Immature natural killer cell (primary cell): ENCODE data around the gene IRF9. TPM values are rescaled to one million over a fixed set of nuclear protein-coding genes. Genes with fewer than 3 reads are reported as not detected.

Source experiments
- DNase-seq, 3 donors: peaks; one replicate each; pipeline ENCODE4 v3.0.0; 2022; ENCODE audit warnings: mixed read lengths in 1 of 3
- H3K27ac Mint-ChIP-seq, 6 donors: one replicate each; pipeline ENCODE4 v1.8.0; 2020; ENCODE audit warnings: mixed read lengths in 6 of 6, mild to moderate bottlenecking in 5 of 6, inconsistent platforms in 4 of 6, moderate library complexity in 3 of 6
- H3K27me3 Mint-ChIP-seq, 3 donors: one replicate each; pipeline ENCODE4 v1.8.0; 2020 to 2021; ENCODE audit warnings: low read depth in 3 of 3, mild to moderate bottlenecking in 3 of 3, mixed read lengths in 3 of 3, moderate library complexity in 3 of 3, inconsistent platforms in 1 of 3
- H3K36me3 Mint-ChIP-seq, 3 donors: one replicate each; pipeline ENCODE4 v1.8.0; 2020; ENCODE audit warnings: mixed read lengths in 3 of 3, inconsistent platforms in 2 of 3, mild to moderate bottlenecking in 2 of 3
- H3K4me1 Mint-ChIP-seq, 2 donors: one replicate each; pipeline ENCODE4 v1.8.0; 2020; ENCODE audit warnings: inconsistent platforms in 2 of 2, mild to moderate bottlenecking in 2 of 2, mixed read lengths in 2 of 2, moderate library complexity in 1 of 2
- H3K4me3 Mint-ChIP-seq, 5 donors: one replicate each; pipeline ENCODE4 v1.8.0; 2020; ENCODE audit warnings: mild to moderate bottlenecking in 5 of 5, mixed read lengths in 5 of 5, inconsistent platforms in 3 of 5, moderate library complexity in 3 of 5
- H3K9me3 Mint-ChIP-seq, 6 donors: one replicate each; pipeline ENCODE4 v1.8.0; 2020; ENCODE audit warnings: mild to moderate bottlenecking in 6 of 6, mixed read lengths in 6 of 6, inconsistent platforms in 4 of 6, moderate library complexity in 3 of 6
- polyA plus RNA-seq, 3 donors: library from polyadenylated mRNA; unstranded; fragments of 300-500 nt; fragmentation: Illumina TruSeq; gene quantifications; one replicate each; pipeline ENCODE4 v1.2.3, GENCODE V29; 2021

The IRF9 gene
- polyA plus RNA-seq, 3 donors from 2014 or later: 48.8 to 123 (median 102) TPM

DNA sequence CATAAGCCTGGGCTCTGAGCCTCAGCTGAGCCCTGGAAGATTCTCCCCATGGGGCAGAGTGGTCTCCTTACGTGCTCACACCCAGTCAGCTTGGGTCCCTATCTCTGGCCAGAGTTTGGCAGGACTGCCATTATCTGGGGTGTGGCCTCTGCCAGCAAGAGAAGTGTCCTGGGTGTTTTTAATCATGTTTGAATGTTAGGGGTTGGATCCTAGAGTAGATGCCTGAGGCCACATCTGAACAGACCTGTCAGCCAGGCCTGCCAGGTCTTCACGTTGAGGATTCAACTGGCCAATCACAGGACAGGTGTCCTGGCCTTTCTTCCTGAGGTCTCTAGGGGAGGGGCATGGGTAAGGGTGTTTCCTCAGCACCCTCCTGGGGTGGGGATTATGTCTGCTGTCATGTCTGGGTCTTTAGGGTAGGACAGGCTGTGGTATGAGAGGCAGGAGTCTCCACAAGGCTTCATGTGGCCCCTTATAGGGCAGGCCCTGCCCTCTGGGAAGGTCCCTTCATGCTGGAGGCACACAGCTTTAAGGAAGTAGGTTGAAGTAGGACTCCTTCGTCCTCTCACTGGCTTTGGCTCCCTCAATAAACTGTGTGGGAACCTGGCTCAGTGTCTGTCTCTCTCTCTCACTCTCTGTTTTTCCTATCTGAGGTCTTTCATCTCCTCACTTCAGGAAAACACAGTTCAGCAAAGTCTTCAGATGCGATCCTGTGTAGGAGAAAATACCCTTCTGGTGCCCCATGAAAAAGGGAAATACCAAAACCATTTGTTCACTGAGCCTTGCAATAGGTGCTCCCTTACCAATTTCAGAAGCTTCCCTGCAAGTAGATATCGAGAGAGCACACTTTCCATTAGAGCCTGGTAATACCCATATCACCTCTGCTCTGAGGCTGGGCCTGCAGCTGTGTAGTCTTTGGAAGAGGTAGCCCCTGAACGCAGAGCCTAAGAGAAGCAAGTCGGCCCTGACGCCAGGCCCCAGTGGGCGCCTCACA is 37.3 kb upstream of the IRF9 start:
- Mint-ChIP-seq H3K4me3 (no peak overlapping the region), H3K36me3 (peaks cover 13 to 48% (median 20%) of the 10 kb centered on the region in 3 donors)
- no peak for DNase-seq

GRCh38 chr14:24126939-24127338 is 34.1 kb upstream of the IRF9 start:
- Mint-ChIP-seq H3K27me3 (peaks cover 0 to 3% (median 0%) of the 10 kb centered on the region in 3 donors), H3K9me3 (no peaks in the 10 kb centered on the region), H3K27ac (peak overlapping the region in 2 of 6 donors; percentile 19 to 24), H3K4me3 (no peak overlapping the region), H3K4me1 (no peaks in the 10 kb centered on the region), H3K36me3 (peaks cover 0 to 25% (median 6%) of the 10 kb centered on the region in 3 donors)
- DNase-seq: no peak

More for the DNA sequence above, 37.3 kb upstream of the IRF9 start:
- peaks cover 0 to 1% (median 0%) of the 10 kb centered on the region in 3 donors for H3K27me3 Mint-ChIP-seq
- H3K9me3 Mint-ChIP-seq: no peaks in the 10 kb centered on the region
- H3K4me1 Mint-ChIP-seq: peaks cover 0 to 1% of the 10 kb centered on the region in 2 donors
- peak overlapping the region in 4 of 6 donors; percentile 7 to 73 (median 26) for H3K27ac Mint-ChIP-seq

- no peak for DNase-seq
- H3K4me3 Mint-ChIP-seq: no peak overlapping the region
- H3K4me1 Mint-ChIP-seq: no peaks in the 10 kb centered on the region
- H3K27me3 Mint-ChIP-seq: peaks cover 0 to 2% (median 0%) of the 10 kb centered on the region in 3 donors
- H3K9me3 Mint-ChIP-seq: no peaks in the 10 kb centered on the region
- no peak overlapping the region for H3K27ac Mint-ChIP-seq
- H3K36me3 Mint-ChIP-seq: peaks cover 0 to 24% (median 6%) of the 10 kb centered on the region in 3 donors
Observed at GRCh38 chr14:24127673-24128072, 33.4 kb upstream of the IRF9 start.

DNA sequence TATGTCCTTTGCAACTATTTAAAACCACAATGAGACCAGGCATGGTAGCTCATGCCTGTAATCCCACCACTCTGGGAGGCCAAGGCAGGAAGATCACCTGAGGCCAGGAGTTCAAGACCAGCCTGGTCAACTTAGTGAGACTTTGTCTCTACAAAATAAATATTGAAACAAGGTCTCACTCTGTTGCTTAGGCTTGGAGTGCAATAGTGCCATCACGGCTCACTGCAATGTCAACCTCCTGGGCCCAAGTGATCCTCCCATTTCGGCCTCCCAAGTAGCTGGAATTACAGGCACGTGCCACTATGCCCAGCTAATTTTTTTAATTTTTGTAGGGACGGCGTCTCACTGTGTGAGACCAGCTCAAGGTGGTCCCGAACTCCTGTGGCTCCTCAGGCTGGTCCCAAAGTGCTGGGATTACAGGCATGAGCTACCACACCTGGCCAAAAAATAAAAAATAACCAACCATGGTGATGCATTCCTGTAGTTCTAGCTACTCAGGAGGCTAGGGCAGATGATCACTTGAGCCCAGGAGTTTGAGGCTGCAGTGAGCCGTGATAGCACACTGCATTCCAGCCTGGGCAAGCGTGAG is 31.6 kb upstream of the IRF9 start:
- Mint-ChIP-seq H3K36me3 (peaks cover 0 to 11% (median 0%) of the 10 kb centered on the region in 3 donors), H3K4me3 (no peak overlapping the region), H3K9me3 (no peaks in the 10 kb centered on the region), H3K27ac (no peak overlapping the region), H3K27me3 (peaks cover 0 to 2% (median 0%) of the 10 kb centered on the region in 3 donors), H3K4me1 (no peaks in the 10 kb centered on the region)
- DNase-seq: no peak

GRCh38 chr14:24130380-24130716 is 30.7 kb upstream of the IRF9 start, which contains the start of gene FITM1:
FITM1 (plus strand) TSS chr14:24130659; CDS start chr14:24131564, 905 bp downstream.
- peaks cover 0 to 2% (median under 1%) of the 10 kb centered on the region in 3 donors for H3K27me3 Mint-ChIP-seq
- H3K36me3 Mint-ChIP-seq: peaks cover 0 to 7% (median 0%) of the 10 kb centered on the region in 3 donors

DNA sequence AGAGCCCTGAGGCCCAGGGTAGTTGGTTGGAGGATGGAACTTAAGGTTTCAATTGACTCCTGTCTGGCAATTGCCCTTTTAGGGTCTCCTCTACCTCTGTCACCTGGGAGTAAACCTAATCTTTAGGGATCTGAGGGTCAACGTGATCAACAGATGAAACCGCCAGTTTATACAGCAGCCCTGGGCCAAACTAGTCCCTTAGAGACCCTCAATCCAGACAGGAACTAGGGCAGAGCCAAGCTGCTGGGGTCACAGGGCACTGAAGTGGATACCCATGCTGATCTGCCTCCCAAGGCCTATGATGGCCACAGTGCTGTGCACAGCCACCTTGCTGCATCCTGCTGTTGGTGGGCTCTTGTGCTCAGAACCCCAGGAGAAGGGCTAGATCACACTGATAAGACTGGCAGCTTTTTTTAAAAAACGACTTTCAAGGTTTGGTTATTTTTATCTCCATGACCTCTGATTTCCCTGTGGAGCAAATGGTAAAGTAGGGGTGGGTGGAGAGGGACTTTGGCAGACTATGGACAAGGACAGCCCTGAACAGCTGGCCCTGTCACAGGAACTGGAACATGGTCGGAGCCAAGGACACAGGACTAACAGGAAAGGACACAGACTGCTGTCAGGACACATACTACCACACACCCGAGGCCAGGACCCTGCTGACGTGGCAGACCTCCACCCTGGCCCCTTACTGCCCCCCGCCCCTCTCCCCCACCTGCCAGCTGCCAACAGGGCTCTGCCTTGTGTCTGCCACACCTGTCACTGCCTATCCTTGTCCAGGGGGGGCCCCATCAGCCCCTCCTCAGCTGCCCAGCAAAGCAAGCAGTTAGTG is 30.1 kb upstream of the IRF9 start:
- DNase-seq: no peak
- H3K27ac Mint-ChIP-seq: no peak overlapping the region
- peaks cover 0 to 7% (median 0%) of the 10 kb centered on the region in 3 donors for H3K36me3 Mint-ChIP-seq
- peaks cover 0 to 4% (median 2%) of the 10 kb centered on the region in 3 donors for H3K27me3 Mint-ChIP-seq
- no peak overlapping the region for H3K4me3 Mint-ChIP-seq
- peaks cover 5 to 8% of the 10 kb centered on the region in 2 donors for H3K4me1 Mint-ChIP-seq
- H3K9me3 Mint-ChIP-seq: no peaks in the 10 kb centered on the region

More at GRCh38 chr14:24130380-24130716, 30.7 kb upstream of the IRF9 start, which contains the start of gene FITM1:
- Mint-ChIP-seq H3K27ac (peak within 1 kb of the TSS in 1 of 6 donors; percentile 46), H3K4me1 (peaks cover 3 to 4% of the 10 kb centered on the region in 2 donors), H3K4me3 (no peak within 1 kb of the TSS), H3K9me3 (no peaks in the 10 kb centered on the region)
- DNase-seq: no peak

GRCh38 chr14:24131549-24131966 is 29.5 kb upstream of the IRF9 start:
- Mint-ChIP-seq H3K9me3 (no peaks in the 10 kb centered on the region), H3K27ac (no peak overlapping the region), H3K27me3 (peaks cover 2 to 4% (median 2%) of the 10 kb centered on the region in 3 donors), H3K4me3 (no peak overlapping the region), H3K36me3 (peaks cover 0 to 7% (median 0%) of the 10 kb centered on the region in 3 donors), H3K4me1 (peaks cover 7 to 11% of the 10 kb centered on the region in 2 donors)
- DNase-seq: no peak

DNA sequence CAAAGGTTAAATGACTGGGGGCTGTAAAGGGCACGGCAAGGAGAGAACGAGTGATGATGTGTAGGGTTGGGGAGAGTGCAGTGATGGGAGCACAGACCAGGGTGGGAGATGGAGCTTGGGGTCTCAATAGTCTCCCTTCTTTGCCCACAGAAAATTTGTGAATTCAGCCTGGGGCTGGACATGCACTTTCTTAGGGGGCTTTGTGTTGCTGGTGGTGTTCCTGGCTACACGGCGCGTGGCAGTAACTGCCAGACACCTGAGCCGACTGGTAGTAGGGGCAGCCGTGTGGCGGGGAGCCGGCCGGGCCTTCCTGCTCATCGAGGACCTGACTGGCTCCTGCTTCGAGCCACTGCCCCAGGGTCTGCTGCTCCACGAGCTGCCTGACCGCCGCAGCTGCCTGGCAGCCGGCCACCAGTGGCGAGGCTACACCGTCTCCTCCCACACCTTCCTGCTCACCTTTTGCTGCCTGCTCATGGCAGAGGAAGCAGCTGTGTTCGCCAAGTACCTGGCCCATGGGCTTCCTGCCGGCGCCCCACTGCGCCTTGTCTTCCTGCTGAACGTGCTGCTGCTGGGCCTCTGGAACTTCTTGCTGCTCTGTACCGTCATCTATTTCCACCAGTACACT is 28.9 kb upstream of the IRF9 start:
- no peak overlapping the region for H3K4me3 Mint-ChIP-seq
- H3K4me1 Mint-ChIP-seq: peaks cover 14 to 17% of the 10 kb centered on the region in 2 donors
- H3K27me3 Mint-ChIP-seq: peaks cover 2 to 4% (median 2%) of the 10 kb centered on the region in 3 donors
- H3K36me3 Mint-ChIP-seq: peaks cover 0 to 9% (median 0%) of the 10 kb centered on the region in 3 donors
- no peaks in the 10 kb centered on the region for H3K9me3 Mint-ChIP-seq
- no peak for DNase-seq
- no peak overlapping the region for H3K27ac Mint-ChIP-seq

- Mint-ChIP-seq H3K36me3 (peaks cover 0 to 11% (median 0%) of the 10 kb centered on the region in 3 donors), H3K4me1 (peaks cover 19 to 21% of the 10 kb centered on the region in 2 donors), H3K27ac (peak overlapping the region in 2 of 6 donors; percentile 40 to 47), H3K9me3 (no peaks in the 10 kb centered on the region), H3K4me3 (no peak overlapping the region), H3K27me3 (peaks cover 2 to 4% (median 2%) of the 10 kb centered on the region in 3 donors)
- no peak for DNase-seq
Observed at GRCh38 chr14:24132976-24133375, 28.1 kb upstream of the IRF9 start.

GRCh38 chr14:24133735-24134134 is 27.3 kb upstream of the IRF9 start:
- Mint-ChIP-seq H3K4me1 (peaks cover 22 to 29% of the 10 kb centered on the region in 2 donors), H3K27me3 (peaks cover 2 to 5% (median 3%) of the 10 kb centered on the region in 3 donors), H3K36me3 (peaks cover 0 to 16% (median 1%) of the 10 kb centered on the region in 3 donors), H3K4me3 (no peak overlapping the region), H3K9me3 (no peaks in the 10 kb centered on the region), H3K27ac (no peak overlapping the region)
- no peak for DNase-seq

- Mint-ChIP-seq H3K9me3 (no peaks in the 10 kb centered on the region), H3K4me3 (peak overlapping the region; percentile 90 to 93 (median 92)), H3K36me3 (peaks cover 3 to 26% (median 8%) of the 10 kb centered on the region in 3 donors), H3K27ac (peak overlapping the region; percentile 72 to 96 (median 90)), H3K4me1 (peaks cover 35 to 46% of the 10 kb centered on the region in 2 donors), H3K27me3 (peaks cover 1 to 6% (median 2%) of the 10 kb centered on the region in 3 donors)
- DNase-seq: no peak
Observed at GRCh38 chr14:24135584-24135833, 25.6 kb upstream of the IRF9 start.

GRCh38 chr14:24135834-24136683 is 25.0 kb upstream of the IRF9 start, which contains the start of gene PSME1:
PSME1 (plus strand) TSS chr14:24136194; CDS start chr14:24136263, 69 bp downstream.
- DNase-seq: peak; percentile 95
- Mint-ChIP-seq H3K9me3 (no peaks in the 10 kb centered on the region), H3K27ac (peak within 1 kb of the TSS; percentile 89 to 96 (median 94)), H3K27me3 (peaks cover 1 to 7% (median 2%) of the 10 kb centered on the region in 3 donors), H3K4me3 (peak within 1 kb of the TSS; percentile 90 to 93 (median 92)), H3K4me1 (peaks cover 41 to 52% of the 10 kb centered on the region in 2 donors), H3K36me3 (peaks cover 3 to 26% (median 8%) of the 10 kb centered on the region in 3 donors)
